ENCODE data around the gene RFPL3.
"Not testable (repeated sequence)": the region's sequence is repeated elsewhere in the genome, so short reads cannot be mapped to it uniquely, and the experiment has no call there.

RFPL3 gene

GRCh38 chr22:32334660-32335365 lies 22.9 kb upstream of the RFPL3 start:
- TF ChIP-seq CTCF (conservative IDR thresholded peaks at IDR 0.05; ENCODE audit: low read depth, low read length), result no peak
- Histone ChIP-seq H3K4me1 (ENCODE audit: low read depth, poor library complexity, severe bottlenecking) (no peaks in the 10 kb centered on the region), H3K27ac (no peak overlapping the region), H3K36me3 (ENCODE audit: insufficient read depth) (no peaks in the 10 kb centered on the region), H3K9ac (no peak overlapping the region), H4K20me1 (ENCODE audit: insufficient read depth) (no peaks in the 10 kb centered on the region), H3K4me3 (IDR thresholded peaks at IDR 0.05; ENCODE audit: insufficient read depth, low read depth, low read length) (no peak overlapping the region), H2AFZ (ENCODE audit: low read depth) (no peak overlapping the region), H3K79me2 (ENCODE audit: insufficient read depth, low read depth) (no peaks in the 10 kb centered on the region), H3K27me3 (ENCODE audit: insufficient read depth, low read depth) (no peaks in the 10 kb centered on the region), H3K4me2 (no peak overlapping the region)

GRCh38 chr22:32335471-32335870 lies 22.2 kb upstream of the RFPL3 start:
- Histone ChIP-seq H3K9ac (no peak overlapping the region), H3K4me3 (IDR thresholded peaks at IDR 0.05; ENCODE audit: insufficient read depth, low read depth, low read length) (no peak overlapping the region), H2AFZ (ENCODE audit: low read depth) (no peak overlapping the region), H3K27ac (no peak overlapping the region), H4K20me1 (ENCODE audit: insufficient read depth) (no peaks in the 10 kb centered on the region), H3K79me2 (ENCODE audit: insufficient read depth, low read depth) (no peaks in the 10 kb centered on the region), H3K4me2 (no peak overlapping the region), H3K27me3 (ENCODE audit: insufficient read depth, low read depth) (no peaks in the 10 kb centered on the region), H3K36me3 (ENCODE audit: insufficient read depth) (no peaks in the 10 kb centered on the region), H3K4me1 (ENCODE audit: low read depth, poor library complexity, severe bottlenecking) (no peaks in the 10 kb centered on the region)
- no peak for TF ChIP-seq CTCF (conservative IDR thresholded peaks at IDR 0.05; ENCODE audit: low read depth, low read length)

GRCh38 chr22:32336121-32336603 lies 21.5 kb upstream of the RFPL3 start:
- H3K79me2 ChIP-seq (ENCODE audit: insufficient read depth, low read depth), result no peaks in the 10 kb centered on the region
- H3K4me3 ChIP-seq (IDR thresholded peaks at IDR 0.05; ENCODE audit: insufficient read depth, low read depth, low read length), result no peak overlapping the region
- TF ChIP-seq CTCF (conservative IDR thresholded peaks at IDR 0.05; ENCODE audit: low read depth, low read length), result no peak
- H4K20me1 ChIP-seq (ENCODE audit: insufficient read depth), result no peaks in the 10 kb centered on the region
- H2AFZ ChIP-seq (ENCODE audit: low read depth), result no peak overlapping the region
- no peaks in the 10 kb centered on the region for H3K4me1 ChIP-seq (ENCODE audit: low read depth, poor library complexity, severe bottlenecking)
- H3K4me2 ChIP-seq, result no peak overlapping the region
- no peak overlapping the region for H3K9ac ChIP-seq
- no peaks in the 10 kb centered on the region for H3K27me3 ChIP-seq (ENCODE audit: insufficient read depth, low read depth)
- H3K27ac ChIP-seq, result no peak overlapping the region
- no peaks in the 10 kb centered on the region for H3K36me3 ChIP-seq (ENCODE audit: insufficient read depth)

GRCh38 chr22:32336771-32337424 lies 20.8 kb upstream of the RFPL3 start:
- H3K4me1 ChIP-seq (ENCODE audit: low read depth, poor library complexity, severe bottlenecking), result no peaks in the 10 kb centered on the region
- H2AFZ ChIP-seq (ENCODE audit: low read depth), result no peak overlapping the region
- no peak overlapping the region for H3K4me3 ChIP-seq (IDR thresholded peaks at IDR 0.05; ENCODE audit: insufficient read depth, low read depth, low read length)
- H3K27me3 ChIP-seq (ENCODE audit: insufficient read depth, low read depth), result no peaks in the 10 kb centered on the region
- H3K27ac ChIP-seq, result no peak overlapping the region
- H4K20me1 ChIP-seq (ENCODE audit: insufficient read depth), result no peaks in the 10 kb centered on the region
- H3K4me2 ChIP-seq, result no peak overlapping the region
- TF ChIP-seq CTCF (conservative IDR thresholded peaks at IDR 0.05; ENCODE audit: low read depth, low read length), result no peak
- no peaks in the 10 kb centered on the region for H3K36me3 ChIP-seq (ENCODE audit: insufficient read depth)
- H3K9ac ChIP-seq, result no peak overlapping the region
- no peaks in the 10 kb centered on the region for H3K79me2 ChIP-seq (ENCODE audit: insufficient read depth, low read depth)

GRCh38 chr22:32337425-32337824 lies 20.2 kb upstream of the RFPL3 start:
- not testable (repeated sequence) for H3K4me1 ChIP-seq (ENCODE audit: low read depth, poor library complexity, severe bottlenecking); H3K27ac ChIP-seq; H3K27me3 ChIP-seq (ENCODE audit: insufficient read depth, low read depth); H2AFZ ChIP-seq (ENCODE audit: low read depth); H4K20me1 ChIP-seq (ENCODE audit: insufficient read depth); H3K79me2 ChIP-seq (ENCODE audit: insufficient read depth, low read depth); H3K4me3 ChIP-seq (IDR thresholded peaks at IDR 0.05; ENCODE audit: insufficient read depth, low read depth, low read length); H3K9ac ChIP-seq; H3K36me3 ChIP-seq (ENCODE audit: insufficient read depth); H3K4me2 ChIP-seq
